GM10266 (cell line): Measurements from ENCODE around the gene RIN3.

ENCODE experiments used
- DNase-seq: peaks from one replicate; pipeline ENCODE4 v3.0.0; 2012; ENCODE audit errors: extremely low spot score
- CTCF ChIP-seq: IDR thresholded peaks from 2 replicates; pipeline ENCODE4 v1.5.1; 2012; ENCODE audit warnings: mild to moderate bottlenecking, low read depth; ENCODE audit not compliant: control insufficient read depth, insufficient read depth; ENCODE audit errors: missing control alignments

The RIN3 gene

GRCh38 chr14:92616178-92616577 is 102.6 kb downstream of the RIN3 start:
- TF ChIP-seq CTCF = no peak

DNA sequence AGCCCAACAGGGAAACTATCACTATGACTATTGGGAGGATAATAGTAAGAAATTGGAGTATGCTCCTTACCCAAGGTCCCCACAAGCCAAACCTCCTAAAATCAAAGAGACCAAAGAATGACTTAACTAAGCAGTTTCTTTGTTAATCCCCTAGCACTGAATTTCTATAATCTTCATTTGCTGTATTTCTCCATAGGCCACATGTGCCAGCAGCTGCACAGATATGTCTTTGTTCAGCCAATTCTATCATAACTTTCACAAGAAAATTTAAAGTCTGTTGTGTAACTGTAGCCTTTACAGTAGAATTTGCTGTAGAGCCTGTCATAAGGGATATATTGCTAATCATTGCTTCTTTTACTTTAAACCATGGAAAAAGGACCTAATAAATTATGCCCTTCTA is 104.0 kb downstream of the RIN3 start:
- no peak for TF ChIP-seq CTCF

More at GRCh38 chr14:92616178-92616577, 102.6 kb downstream of the RIN3 start:
- no peak for DNase-seq

DNA sequence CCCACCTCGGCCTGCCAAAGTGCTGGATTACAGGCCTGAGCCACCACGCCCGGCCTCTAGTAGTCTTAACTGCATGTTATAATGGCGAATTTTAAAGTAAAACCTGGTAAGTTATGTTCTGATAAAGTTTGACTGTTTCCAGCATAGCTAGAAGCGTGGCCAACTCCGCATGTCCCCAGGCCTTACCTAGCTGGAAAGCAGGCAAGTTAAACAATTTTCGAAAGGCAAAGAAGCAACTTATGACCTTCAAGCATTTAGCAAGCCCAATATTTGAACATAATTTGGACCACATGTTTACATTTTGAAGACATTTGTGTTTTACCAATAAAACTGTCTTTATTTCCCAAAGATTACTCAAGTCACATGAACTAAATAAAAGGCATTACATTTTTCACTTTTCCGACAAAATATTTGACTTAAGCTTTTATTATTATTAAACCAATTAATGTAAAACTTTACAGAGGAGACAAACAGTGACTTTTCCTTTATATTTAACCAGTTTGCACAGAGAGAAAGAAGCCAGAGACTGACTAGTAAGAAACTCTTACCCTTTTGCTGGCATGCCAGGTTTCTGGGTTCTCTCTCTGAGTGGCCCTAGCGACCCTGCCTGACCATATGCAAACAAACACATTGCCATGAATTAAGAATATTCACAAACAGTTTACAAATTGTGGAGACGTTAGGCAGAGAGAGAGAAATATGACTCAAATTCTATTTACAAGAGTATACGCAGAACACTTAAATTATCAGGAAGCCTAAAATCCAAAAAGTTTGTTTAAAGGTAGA is 106.3 kb downstream of the RIN3 start:
- DNase-seq = no peak

More for the DNA sequence above, 104.0 kb downstream of the RIN3 start:
- no peak for DNase-seq

GRCh38 chr14:92622311-92622710 is 108.7 kb downstream of the RIN3 start:
- DNase-seq = no peak
- no peak for TF ChIP-seq CTCF

More for the DNA sequence above, 106.3 kb downstream of the RIN3 start:
- TF ChIP-seq CTCF = no peak

DNA sequence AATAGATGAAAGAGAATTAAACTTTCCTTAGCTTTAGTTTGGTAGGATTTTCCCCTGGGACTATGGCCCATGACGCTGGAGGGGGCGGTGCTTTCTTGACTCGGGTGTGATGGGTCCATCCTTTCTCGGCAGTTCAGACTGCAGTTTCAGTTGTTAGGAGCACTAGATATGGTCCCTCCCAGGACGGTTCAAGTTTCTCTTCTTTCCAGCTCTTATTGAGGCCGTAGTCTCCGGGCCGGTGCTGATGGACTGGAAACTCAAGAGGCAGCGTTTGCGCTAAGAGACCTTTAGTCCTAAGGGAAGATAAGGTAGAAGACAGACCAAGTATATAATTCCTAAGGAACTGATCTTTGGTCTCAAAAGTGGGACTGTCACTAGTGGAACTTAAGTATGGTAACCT is 111.2 kb downstream of the RIN3 start:
- no peak for TF ChIP-seq CTCF
- no peak for DNase-seq

DNA sequence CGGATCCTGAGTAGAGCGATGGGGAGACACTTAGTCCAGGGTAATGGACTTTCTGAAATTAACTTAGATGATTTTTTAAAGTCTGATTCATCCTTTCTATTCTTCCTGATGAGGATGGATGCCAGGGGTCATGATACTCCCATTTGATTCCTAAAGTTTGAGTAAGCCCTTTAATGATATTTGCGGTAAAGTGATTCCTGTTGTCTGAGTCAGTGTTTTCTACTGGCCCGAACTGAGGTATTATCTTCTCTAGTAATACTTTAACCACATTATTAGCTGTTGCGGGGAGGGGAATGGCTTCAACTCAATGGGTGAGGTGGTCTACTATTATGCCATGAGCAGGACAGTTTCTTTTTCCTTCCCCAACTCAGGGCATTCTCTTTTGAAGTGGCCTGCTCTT is 111.6 kb downstream of the RIN3 start:
- DNase-seq = no peak
- no peak for TF ChIP-seq CTCF

- TF ChIP-seq CTCF = no peak
- no peak for DNase-seq
These were observed 112.5 kb downstream of the RIN3 start for GRCh38 chr14:92626041-92626440.
